K562 (cell line): Measurements from ENCODE around the gene TOM1L1. TPM values are rescaled to one million over a fixed set of nuclear protein-coding genes. Genes with fewer than 3 reads are reported as not detected.

Source experiments
- ATAC-seq: fragments of 200-7000 bp; cut with Tn5 transposase; 3 replicates; pipeline ENCODE4 v1.9.1; 2020; ENCODE audit warnings: moderate library complexity
- BruUV-seq: library from RNA; stranded (reverse); fragments of 400-500 nt; replicated peaks from 2 replicates; lab custom pipeline; 2021; lab: Mats Ljungman, UMichigan
- CTCF ChIA-PET: fragments of 300-600 bp; formaldehyde crosslinking; extraction: SDS; loops from one replicate; lab custom pipeline; 2021; ENCODE audit warnings: low intra/inter-chr PET ratio; lab: Yijun Ruan, JAX
- POLR2A ChIA-PET: fragments of 300-600, 350-650 bp; sonication (Branson Sonifier 250); formaldehyde crosslinking; extraction: SDS; loops from one replicate; lab custom pipeline; 2021; ENCODE audit warnings: antibody characterized with exemption, inconsistent platforms; lab: Yijun Ruan, JAX
- DNase-seq, 4 experiments: peaks; one replicate each; pipeline versions ENCODE4 v3.0.0 to v3.0.0-alpha.2; 2011 to 2018; ENCODE audit warnings: low spot score in 3 of 4, mixed read lengths in 3 of 4; ENCODE audit errors: extremely low read depth in 1 of 4
- FAIRE-seq: peaks from 2 replicates; lab custom pipeline; 2011; peaks lifted over from hg19 to GRCh38; lab: Jason Lieb, UNC
- H2AFZ ChIP-seq: 2 replicates; pipeline ENCODE4 v1.6.0; 2011; ENCODE audit warnings: low read depth, low read length, control low read depth, inconsistent platforms
- H3K27ac ChIP-seq: fragments of 200-600 bp; 3 replicates; pipeline ENCODE4 v1.8.0; 2011; ENCODE audit warnings: low read depth, mild to moderate bottlenecking, control low read depth, inconsistent platforms, low read length, moderate library complexity, mixed read lengths; ENCODE audit errors: extremely low read depth
- H3K27me3 ChIP-seq, 2 experiments: fragments of 300-600 bp in 1 of 2; 2 replicates in 1 of 2; 3 replicates in 1 of 2; pipeline versions ENCODE4 v1.6.0 to v1.8.0; 2011; ENCODE audit warnings: inconsistent platforms in 2 of 2, low read length in 2 of 2, mild to moderate bottlenecking in 1 of 2, mixed read lengths in 1 of 2, moderate library complexity in 1 of 2; ENCODE audit not compliant: control insufficient read depth in 2 of 2, insufficient read depth in 2 of 2
- H3K36me3 ChIP-seq: fragments of 300-600 bp; 3 replicates; pipeline ENCODE4 v1.8.0; 2011; ENCODE audit warnings: mild to moderate bottlenecking, low read length, inconsistent platforms; ENCODE audit not compliant: control insufficient read depth, insufficient read depth
- H3K4me1 ChIP-seq, 2 experiments: fragments of 200-600 bp in 1 of 2; replicated peaks in 1 of 2; 2 replicates in 1 of 2; 3 replicates in 1 of 2; pipeline versions ENCODE4 v1.5.1 to v1.8.0; 2011; ENCODE audit warnings: inconsistent platforms in 2 of 2, low read length in 2 of 2, mild to moderate bottlenecking in 1 of 2, mixed read lengths in 1 of 2, moderate library complexity in 1 of 2; ENCODE audit not compliant: control insufficient read depth in 2 of 2, insufficient read depth in 2 of 2
- H3K4me2 ChIP-seq: 2 replicates; pipeline ENCODE4 v1.6.1; 2011; ENCODE audit warnings: low read length, control low read depth, inconsistent platforms, mixed read lengths; ENCODE audit not compliant: insufficient read depth
- H3K4me3 ChIP-seq: fragments of 200-600 bp; sonication (generic), shearing (Covaris generic); 2 replicates; pipeline ENCODE4 v1.5.1; 2016; ENCODE audit warnings: control low read depth, inconsistent platforms
- H3K79me2 ChIP-seq: fragments of 200-600 bp; 3 replicates; pipeline ENCODE4 v1.8.0; 2011; ENCODE audit warnings: low read length, inconsistent platforms; ENCODE audit not compliant: control insufficient read depth, insufficient read depth
- H3K9ac ChIP-seq, 2 experiments: 2 replicates each; pipeline versions ENCODE4 v1.6.0 to v1.6.1; 2011; ENCODE audit warnings: low read depth in 2 of 2, low read length in 2 of 2, control low read depth in 1 of 2, inconsistent platforms in 1 of 2, mild to moderate bottlenecking in 1 of 2, mixed read lengths in 1 of 2; ENCODE audit not compliant: insufficient read depth in 1 of 2
- H3K9me1 ChIP-seq: one replicate; pipeline ENCODE4 v1.6.0; 2011; ENCODE audit warnings: inconsistent platforms, mild to moderate bottlenecking, low read length, moderate library complexity; ENCODE audit not compliant: control insufficient read depth, insufficient read depth
- H3K9me3 ChIP-seq: replicated peaks from 2 replicates; pipeline ENCODE4 v1.5.1; 2011; ENCODE audit warnings: low read depth, low read length, inconsistent platforms; ENCODE audit not compliant: control insufficient read depth, insufficient read depth
- H4K20me1 ChIP-seq: replicated peaks from 2 replicates; pipeline ENCODE4 v1.6.1; 2011; ENCODE audit warnings: low read length, inconsistent platforms, mixed read lengths; ENCODE audit not compliant: control insufficient read depth, insufficient read depth
- ARNT ChIP-seq, 2 experiments: fragments of 450-650 bp; IDR thresholded peaks; 2 replicates each; pipeline ENCODE4 v1.6.1; 2016; ENCODE audit warnings: mild to moderate bottlenecking in 1 of 2
- MYC ChIP-seq, 2 experiments: fragments of 250-450 bp in 1 of 2; sonication (Bioruptor Pico) in 1 of 2; IDR thresholded peaks; 2 replicates each; pipeline versions ENCODE4 v1.5.1 to v1.6.1; 2012 to 2021; ENCODE audit warnings: low read depth in 2 of 2, borderline replicate concordance in 1 of 2, improper control_type of control experiment in 1 of 2, low read length in 1 of 2, mild to moderate bottlenecking in 1 of 2, moderate library complexity in 1 of 2
- RAD21 ChIP-seq, 2 experiments: fragments of 250-450 bp in 1 of 2; fragments of 450-650 bp in 1 of 2; sonication (Bioruptor Pico) in 1 of 2; formaldehyde crosslinking in 1 of 2; IDR thresholded peaks in 1 of 2; conservative IDR thresholded peaks in 1 of 2; 2 replicates each; pipeline versions ENCODE4 v1.4.0 to v1.8.0; 2020 to 2022; ENCODE audit warnings: mild to moderate bottlenecking in 2 of 2, moderate library complexity in 1 of 2
- SAFB2 ChIP-seq: fragments of 200-400 bp; formaldehyde crosslinking; IDR thresholded peaks from 2 replicates; pipeline ENCODE4 v1.6.1; 2018; ENCODE audit warnings: borderline replicate concordance, low read length, low read depth, moderate library complexity; ENCODE audit not compliant: severe bottlenecking
- SMARCC2 ChIP-seq: fragments of 450-650 bp; IDR thresholded peaks from 2 replicates; pipeline ENCODE4 v1.6.1; 2017; ENCODE audit warnings: antibody characterized with exemption, moderate library complexity, mild to moderate bottlenecking, low read depth
- U2AF1 ChIP-seq: fragments of 200-400 bp; formaldehyde crosslinking; optimal IDR thresholded peaks from 2 replicates; pipeline ENCODE3; 2017; ENCODE audit warnings: mild to moderate bottlenecking, low read depth, low read length, moderate library complexity
- ZBTB7A ChIP-seq: IDR thresholded peaks from 2 replicates; pipeline ENCODE4 v1.6.1; 2011; ENCODE audit warnings: low read depth, mild to moderate bottlenecking, low read length, moderate library complexity, borderline replicate concordance; ENCODE audit not compliant: control insufficient read depth
- ZNF668 ChIP-seq: fragments of 250-450 bp; sonication (Bioruptor Pico); IDR thresholded peaks from 2 replicates; pipeline ENCODE4 v1.8.0; 2022; ENCODE audit warnings: mild to moderate bottlenecking, inconsistent platforms
- WGBS: fragments of 100-300 bp; shearing (Covaris generic); methylation state at CpG from one replicate; pipeline ENCODE4 v1.1.6; 2016; ENCODE audit warnings: low coverage, mixed read lengths; ENCODE audit not compliant: insufficient coverage; ENCODE audit errors: missing lambda C conversion rate; 5-methylcytosine and 5-hydroxymethylcytosine counted together
- in situ Hi-C: fragments of 300-500 bp; cut with MboI; formaldehyde crosslinking; loops from 4 replicates; pipeline ENCODE4 v1.15.0; 2018; ENCODE audit warnings: inconsistent platforms, mixed read lengths
- intact Hi-C: fragments of 100-400 bp; cut with micrococcal nuclease; formaldehyde crosslinking; loops from 2 replicates; pipeline ENCODE4 v1.14.2; 2022
- polyA plus RNA-seq, 8 experiments: library from polyadenylated mRNA; depleted of rRNA in 4 of 8; stranded (reverse) in 5 of 8; unstranded in 3 of 8; fragments of >200 nt; fragmentation: Nextera tagmentation in 2 of 8; fragmentation: Illumina TruSeq in 1 of 8; extraction: Ambion mirVana in 2 of 8; extraction: Trizol in 1 of 8; gene quantifications; 2 replicates each; pipeline versions ENCODE4 v1.2.1 to v1.2.3, GENCODE V29; 2011 to 2014; ENCODE audit warnings: inconsistent platforms in 1 of 8, missing spikeins in 1 of 8
- total RNA-seq, 7 experiments: library from RNA; depleted of rRNA in 6 of 7; stranded (reverse); fragments of >200 nt in 6 of 7; fragmentation: Illumina TruSeq in 2 of 7; extraction: Trizol in 2 of 7; gene quantifications; 2 replicates each; pipeline versions ENCODE4 v1.2.1 to v1.2.3, GENCODE V29; 2011 to 2021; ENCODE audit warnings: low replicate concordance in 1 of 7
- TF ChIP-seq, protein P1 (sequence below): fragments of 450-650 bp; formaldehyde crosslinking; IDR thresholded peaks from 2 replicates; pipeline ENCODE4 v1.4.0; 2020; ENCODE audit warnings: mild to moderate bottlenecking, mixed read lengths
- TF ChIP-seq, protein P2 (sequence below): fragments of 450-650 bp; IDR thresholded peaks from 2 replicates; pipeline ENCODE4 v1.6.1; 2016; ENCODE audit warnings: low read depth

Gene TOM1L1
- total and polyA plus RNA-seq, 9 of the 15 experiments (the other 6 are each of a cell fraction or from before 2014, with no cell fraction given): 21.3 to 74.3 (median 31.0) TPM

DNA sequence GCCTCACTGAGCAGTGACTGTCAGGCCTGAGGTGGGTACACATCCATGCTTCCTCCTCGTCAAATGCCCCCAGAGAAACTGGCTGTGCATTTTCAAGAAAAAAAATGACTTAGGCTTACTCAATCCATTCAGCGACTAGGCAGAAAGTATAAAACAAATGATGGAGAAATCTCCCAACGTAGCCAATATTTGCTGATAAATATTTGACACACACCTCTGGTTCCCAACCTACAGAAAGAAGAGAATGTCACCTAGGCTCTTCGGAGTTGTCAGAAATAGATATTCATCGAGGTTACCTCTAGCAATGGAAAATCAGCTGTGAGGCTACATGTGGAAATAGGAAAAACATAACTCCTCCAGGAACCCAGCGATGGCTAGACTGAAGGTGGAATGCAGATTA lies 12.4 kb upstream of the TOM1L1 start:
- no peak for TF ChIP-seq ZNF668 (CRISPR knock-in tag)
- no peak for TF ChIP-seq ARNT (IDR thresholded peaks at IDR 0.05)
- TF ChIP-seq ZBTB7A: no peak
- TF ChIP-seq RAD21 (CRISPR knock-in tag; conservative IDR thresholded peaks at IDR 0.05 in 1 of 2, IDR thresholded peaks at IDR 0.05 in 1 of 2): no peak
- TF ChIP-seq MYC (IDR thresholded peaks at IDR 0.05; ENCODE audit: low read depth, low read length): no peak
- TF ChIP-seq MYC (CRISPR knock-in tag; IDR thresholded peaks at IDR 0.05; ENCODE audit: borderline replicate concordance, low read depth): no peak
- TF ChIP-seq SAFB2: no peak
- TF ChIP-seq SMARCC2: no peak
- TF ChIP-seq, protein P1, sequence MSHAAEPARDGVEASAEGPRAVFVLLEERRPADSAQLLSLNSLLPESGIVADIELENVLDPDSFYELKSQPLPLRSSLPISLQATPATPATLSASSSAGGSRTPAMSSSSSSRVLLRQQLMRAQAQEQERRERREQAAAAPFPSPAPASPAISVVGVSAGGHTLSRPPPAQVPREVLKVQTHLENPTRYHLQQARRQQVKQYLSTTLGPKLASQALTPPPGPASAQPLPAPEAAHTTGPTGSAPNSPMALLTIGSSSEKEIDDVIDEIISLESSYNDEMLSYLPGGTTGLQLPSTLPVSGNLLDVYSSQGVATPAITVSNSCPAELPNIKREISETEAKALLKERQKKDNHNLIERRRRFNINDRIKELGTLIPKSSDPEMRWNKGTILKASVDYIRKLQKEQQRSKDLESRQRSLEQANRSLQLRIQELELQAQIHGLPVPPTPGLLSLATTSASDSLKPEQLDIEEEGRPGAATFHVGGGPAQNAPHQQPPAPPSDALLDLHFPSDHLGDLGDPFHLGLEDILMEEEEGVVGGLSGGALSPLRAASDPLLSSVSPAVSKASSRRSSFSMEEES (CRISPR knock-in tag): no peak
- no peak for TF ChIP-seq U2AF1
- TF ChIP-seq, protein P2, sequence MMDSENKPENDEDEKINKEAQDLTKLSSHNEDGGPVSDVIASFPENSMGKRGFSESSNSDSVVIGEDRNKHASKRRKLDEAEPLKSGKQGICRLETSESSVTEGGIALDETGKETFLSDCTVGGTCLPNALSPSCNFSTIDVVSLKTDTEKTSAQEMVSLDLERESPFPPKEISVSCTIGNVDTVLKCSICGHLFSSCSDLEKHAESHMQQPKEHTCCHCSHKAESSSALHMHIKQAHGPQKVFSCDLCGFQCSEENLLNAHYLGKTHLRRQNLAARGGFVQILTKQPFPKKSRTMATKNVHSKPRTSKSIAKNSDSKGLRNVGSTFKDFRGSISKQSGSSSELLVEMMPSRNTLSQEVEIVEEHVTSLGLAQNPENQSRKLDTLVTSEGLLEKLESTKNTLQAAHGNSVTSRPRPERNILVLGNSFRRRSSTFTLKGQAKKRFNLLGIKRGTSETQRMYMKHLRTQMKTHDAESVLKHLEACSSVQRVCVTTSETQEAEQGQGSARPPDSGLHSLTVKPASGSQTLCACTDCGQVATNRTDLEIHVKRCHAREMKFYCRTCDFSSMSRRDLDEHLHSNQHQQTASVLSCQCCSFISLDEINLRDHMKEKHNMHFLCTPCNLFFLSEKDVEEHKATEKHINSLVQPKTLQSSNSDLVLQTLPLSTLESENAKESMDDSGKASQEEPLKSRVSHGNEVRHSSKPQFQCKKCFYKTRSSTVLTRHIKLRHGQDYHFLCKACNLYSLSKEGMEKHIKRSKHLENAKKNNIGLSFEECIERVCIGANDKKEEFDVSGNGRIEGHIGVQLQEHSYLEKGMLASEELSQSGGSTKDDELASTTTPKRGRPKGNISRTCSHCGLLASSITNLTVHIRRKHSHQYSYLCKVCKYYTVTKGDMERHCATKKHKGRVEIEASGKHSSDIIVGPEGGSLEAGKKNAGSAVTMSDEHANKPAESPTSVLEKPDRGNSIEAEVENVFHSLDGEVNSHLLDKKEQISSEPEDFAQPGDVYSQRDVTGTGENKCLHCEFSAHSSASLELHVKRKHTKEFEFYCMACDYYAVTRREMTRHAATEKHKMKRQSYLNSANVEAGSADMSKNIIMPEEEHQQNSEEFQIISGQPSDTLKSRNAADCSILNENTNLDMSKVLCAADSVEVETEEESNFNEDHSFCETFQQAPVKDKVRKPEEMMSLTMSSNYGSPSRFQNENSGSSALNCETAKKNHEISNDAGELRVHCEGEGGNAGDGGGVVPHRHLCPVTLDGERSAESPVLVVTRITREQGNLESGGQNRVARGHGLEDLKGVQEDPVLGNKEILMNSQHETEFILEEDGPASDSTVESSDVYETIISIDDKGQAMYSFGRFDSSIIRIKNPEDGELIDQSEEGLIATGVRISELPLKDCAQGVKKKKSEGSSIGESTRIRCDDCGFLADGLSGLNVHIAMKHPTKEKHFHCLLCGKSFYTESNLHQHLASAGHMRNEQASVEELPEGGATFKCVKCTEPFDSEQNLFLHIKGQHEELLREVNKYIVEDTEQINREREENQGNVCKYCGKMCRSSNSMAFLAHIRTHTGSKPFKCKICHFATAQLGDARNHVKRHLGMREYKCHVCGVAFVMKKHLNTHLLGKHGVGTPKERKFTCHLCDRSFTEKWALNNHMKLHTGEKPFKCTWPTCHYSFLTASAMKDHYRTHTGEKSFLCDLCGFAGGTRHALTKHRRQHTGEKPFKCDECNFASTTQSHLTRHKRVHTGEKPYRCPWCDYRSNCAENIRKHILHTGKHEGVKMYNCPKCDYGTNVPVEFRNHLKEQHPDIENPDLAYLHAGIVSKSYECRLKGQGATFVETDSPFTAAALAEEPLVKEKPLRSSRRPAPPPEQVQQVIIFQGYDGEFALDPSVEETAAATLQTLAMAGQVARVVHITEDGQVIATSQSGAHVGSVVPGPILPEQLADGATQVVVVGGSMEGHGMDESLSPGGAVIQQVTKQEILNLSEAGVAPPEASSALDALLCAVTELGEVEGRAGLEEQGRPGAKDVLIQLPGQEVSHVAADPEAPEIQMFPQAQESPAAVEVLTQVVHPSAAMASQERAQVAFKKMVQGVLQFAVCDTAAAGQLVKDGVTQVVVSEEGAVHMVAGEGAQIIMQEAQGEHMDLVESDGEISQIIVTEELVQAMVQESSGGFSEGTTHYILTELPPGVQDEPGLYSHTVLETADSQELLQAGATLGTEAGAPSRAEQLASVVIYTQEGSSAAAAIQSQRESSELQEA: no peak
- Histone ChIP-seq H3K4me2 (no peak overlapping the region), H2AFZ (no peak overlapping the region), H3K9me3 (no peaks in the 10 kb centered on the region), H3K9ac (no peak overlapping the region), H3K36me3 (no peaks in the 10 kb centered on the region), H3K4me1 (no peaks in the 10 kb centered on the region; a peak in 3 of 5 replicates), H3K27ac (no peak overlapping the region), H3K9me1 (no peaks in the 10 kb centered on the region), H3K79me2 (no peaks in the 10 kb centered on the region), H3K4me3 (no peak overlapping the region), H3K27me3 (no peaks in the 10 kb centered on the region), H4K20me1 (no peaks in the 10 kb centered on the region)
- DNase-seq: no peak
- ATAC-seq: no peak
- 43% methylated on average over 6 of the region's 6 CpGs for WGBS
- intact Hi-C loops: no loop called here
- FAIRE-seq: no peak
- no TSS peak for BruUV-seq
- ChIA-PET POLR2A (no interaction called here), CTCF (no interaction called here)
- in situ Hi-C loops: no loop called here
